ENCODE data around the gene PDZD7.

Gene PDZD7

DNA sequence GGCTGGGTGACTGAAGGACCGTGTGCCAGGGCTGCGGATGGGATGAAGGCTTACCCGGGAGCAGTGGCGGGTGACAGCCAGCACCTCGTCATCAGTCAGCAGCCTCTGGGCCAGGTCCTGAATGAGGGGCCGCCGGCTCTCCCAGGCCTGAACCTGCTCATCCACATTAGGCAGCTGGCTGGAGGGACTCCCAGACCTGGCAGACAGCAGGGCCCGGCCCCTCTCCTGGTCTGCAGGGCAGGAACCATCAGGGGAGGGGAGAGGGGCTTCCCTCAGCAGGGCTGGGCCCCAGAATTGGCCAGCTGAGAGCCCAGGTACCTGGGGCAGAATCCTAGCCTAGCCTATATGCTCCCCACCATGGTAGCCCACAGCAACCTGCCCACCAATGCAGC, 15.4 kb downstream of the PDZD7 start:
- no peak for DNase-seq

- DNase-seq = peak; percentile 88
These were observed 15.9 kb downstream of the PDZD7 start for GRCh38 chr10:101014966-101015581.

DNA sequence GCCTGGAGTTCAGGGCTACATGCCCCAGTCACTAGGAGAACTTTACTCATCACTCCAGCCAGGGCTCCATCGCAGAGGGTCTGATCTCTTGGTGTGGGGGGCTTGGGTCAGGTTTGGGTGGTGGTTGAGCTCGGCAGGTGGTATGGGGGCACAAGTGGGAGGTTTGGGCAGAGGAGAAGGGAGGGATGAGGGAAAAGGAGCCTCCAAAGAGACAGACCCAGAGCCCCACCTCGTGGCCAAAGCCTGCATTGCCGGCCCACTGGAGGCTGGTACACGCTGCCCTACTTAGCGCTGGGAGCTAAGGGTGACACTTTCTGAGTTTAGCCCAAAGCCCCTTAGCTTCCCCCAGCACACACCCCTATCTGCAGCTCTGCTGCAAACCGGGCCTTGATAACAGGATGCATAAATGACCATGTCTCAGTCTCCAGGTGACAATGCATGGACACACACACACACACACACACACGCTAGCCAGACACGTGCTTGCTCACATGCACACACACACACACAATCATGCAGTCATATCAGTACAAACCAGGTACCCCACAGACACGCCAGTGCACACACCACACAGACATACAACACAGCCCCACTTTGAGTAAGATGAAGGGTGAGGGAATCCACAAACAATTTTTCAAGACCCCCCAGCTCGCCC, 16.6 kb downstream of the PDZD7 start:
- peak; percentile 55 for DNase-seq

- DNase-seq = no peak
These were observed 17.5 kb downstream of the PDZD7 start for GRCh38 chr10:101013365-101013825.

DNA sequence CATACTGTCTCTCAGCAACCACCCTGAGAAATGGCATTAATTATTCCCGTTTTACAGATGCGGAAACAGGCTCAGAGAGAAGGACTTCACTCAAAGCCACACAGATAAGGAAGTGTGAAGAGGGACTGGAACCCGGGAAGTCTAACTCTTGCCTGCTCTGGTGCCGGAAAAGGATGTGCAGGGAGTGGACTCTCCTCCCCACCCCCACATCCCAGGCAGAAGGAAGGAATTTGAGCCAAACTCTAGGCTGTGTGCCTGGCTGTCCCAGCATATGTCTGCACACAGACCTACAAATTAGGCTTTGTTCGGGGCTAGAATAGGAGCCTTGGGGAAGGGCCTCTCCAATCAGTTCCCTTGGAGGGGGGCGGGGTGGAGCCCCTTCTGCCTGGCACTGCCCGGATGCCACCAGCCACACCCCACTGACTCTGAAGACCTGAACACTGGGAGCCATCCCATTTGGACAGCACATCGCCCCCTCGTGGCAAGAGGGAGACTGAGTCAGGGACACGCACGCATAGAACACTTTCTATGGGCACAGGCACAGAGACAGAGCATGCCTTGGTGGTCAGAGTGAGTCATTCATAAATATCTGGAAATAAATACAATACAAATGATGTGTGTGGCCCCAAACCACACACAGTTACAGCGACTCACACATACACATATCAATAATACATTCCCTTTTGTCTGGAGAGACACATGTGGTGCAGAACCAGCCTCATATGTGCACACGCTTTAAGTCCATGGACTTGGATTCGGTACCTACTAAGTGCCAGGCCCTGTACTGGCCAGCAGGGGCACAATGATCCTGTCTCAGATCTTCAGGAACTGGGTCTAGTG, 18.2 kb downstream of the PDZD7 start:
- peak; percentile 99 for DNase-seq

GRCh38 chr10:101011517-101012423, 19.2 kb downstream of the PDZD7 start:
- peak; percentile 9 for DNase-seq

DNA sequence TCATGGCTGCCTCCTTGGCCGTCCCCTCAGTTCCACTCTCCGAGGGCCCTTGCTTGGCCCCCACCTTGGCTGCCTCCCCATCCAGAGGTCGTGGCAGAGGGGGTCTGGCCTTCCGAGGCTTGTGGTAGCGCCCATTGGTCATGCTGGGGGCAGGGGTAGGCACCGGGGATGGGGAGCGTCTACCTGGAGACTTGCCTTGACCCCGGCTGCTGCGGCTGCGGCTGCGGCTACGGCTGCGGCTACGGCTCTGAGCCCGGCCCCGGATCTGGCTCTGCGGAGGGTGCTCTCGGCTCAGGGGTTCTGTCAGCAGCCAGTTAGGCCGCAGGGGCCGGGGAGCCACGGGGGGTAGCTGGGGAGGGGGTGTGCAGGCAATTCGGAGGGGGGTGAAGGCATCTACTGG, 20.6 kb downstream of the PDZD7 start:
- DNase-seq = no peak

- DNase-seq = no peak
These were observed 22.0 kb downstream of the PDZD7 start for GRCh38 chr10:101008823-101009423.

DNA sequence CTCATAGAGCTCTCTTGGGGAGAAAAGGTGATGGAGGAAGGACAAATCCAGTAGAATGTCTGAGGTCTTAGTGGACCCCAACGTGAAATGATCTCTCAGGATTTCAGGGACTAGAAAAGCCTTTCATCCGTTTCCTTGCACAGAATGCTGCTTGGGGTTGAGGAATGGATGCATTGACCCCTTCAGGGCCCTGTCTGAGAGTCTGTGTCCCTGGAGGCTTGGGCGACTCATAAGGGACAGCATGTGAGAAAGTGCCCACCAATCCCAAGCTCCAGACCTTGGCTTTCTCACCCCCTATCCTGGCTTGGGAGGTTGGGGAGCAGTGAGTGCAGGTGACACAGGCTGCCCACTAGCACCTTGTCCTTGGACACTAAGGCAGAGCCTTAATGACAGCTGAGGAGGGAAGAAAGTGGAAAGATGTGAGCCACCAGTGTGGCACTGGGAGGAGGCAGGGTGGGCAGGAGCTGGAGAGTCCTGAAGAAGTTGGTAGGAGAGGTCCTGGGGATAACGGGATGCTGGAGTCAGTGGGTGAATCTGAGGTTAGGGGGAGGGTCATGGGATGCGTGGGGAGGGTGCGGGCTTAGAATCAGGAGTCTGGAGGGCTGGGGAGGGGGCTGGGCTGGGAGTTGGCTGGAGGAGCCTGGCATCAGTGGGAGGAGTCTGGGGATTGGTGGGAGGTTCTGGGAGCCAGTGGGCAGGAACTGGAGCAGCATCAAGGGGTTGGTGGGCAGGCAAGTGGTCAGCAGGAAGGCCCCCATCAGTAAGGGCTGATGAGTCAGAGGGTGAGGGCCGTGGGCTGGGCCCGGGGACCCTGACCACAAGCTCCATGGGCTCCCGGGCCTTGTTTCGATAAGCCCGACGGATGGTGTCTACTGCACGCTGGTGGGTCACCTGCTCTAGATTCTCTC, 22.8 kb downstream of the PDZD7 start:
- DNase-seq = no peak

DNA sequence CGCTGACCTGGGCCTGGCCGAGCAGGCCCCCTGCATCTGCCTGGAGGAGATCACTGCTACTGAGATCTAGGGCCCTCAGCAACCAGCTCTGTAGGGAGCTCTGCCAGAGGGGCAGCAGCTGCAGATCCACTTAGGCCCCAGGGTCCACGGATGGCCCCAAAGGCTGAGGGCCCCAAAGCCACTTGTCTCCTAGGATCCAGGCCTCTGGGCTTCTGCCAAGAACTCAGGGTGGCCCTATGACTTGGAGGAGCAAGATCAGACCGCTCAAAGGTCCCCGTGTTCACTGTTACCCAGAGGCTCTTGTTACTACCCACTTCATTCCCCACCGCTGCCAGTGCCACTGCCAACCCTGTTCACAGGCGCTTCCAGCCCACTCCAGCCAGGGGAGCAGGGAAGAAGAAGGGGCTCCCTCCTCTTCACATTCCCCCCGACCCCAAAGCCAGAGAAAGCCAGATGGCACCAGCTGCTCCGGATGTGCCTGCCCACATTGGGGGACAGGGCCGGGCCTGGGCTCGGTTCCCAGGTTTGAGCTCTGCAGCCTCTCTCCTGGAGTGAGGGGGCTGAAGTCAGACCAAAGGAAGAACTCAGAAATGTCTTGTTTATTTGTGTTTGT, 23.7 kb downstream of the PDZD7 start:
- DNase-seq = no peak

GRCh38 chr10:101006593-101007098, 24.3 kb downstream of the PDZD7 start:
- DNase-seq = no peak

GRCh38 chr10:101005869-101006567, 24.9 kb downstream of the PDZD7 start:
- no peak for DNase-seq

DNA sequence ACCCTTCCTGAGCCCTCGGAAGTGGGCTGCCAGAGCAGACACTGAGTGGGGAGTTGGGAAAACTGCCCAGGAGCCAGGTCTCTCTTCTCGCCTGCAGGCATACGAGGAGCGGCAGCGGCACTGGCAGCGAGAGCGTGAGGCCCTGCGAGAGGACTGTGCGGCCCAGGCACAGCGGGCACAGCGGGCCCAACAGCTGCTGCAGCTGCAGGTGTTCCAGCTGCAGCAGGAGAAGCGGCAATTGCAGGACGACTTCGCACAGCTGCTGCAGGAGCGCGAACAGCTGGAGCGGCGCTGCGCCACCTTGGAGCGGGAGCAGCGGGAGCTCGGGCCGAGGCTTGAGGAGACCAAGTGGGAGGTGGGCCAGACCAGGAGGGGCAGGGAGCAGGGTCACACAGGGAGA, 25.6 kb downstream of the PDZD7 start:
- DNase-seq = no peak

DNA sequence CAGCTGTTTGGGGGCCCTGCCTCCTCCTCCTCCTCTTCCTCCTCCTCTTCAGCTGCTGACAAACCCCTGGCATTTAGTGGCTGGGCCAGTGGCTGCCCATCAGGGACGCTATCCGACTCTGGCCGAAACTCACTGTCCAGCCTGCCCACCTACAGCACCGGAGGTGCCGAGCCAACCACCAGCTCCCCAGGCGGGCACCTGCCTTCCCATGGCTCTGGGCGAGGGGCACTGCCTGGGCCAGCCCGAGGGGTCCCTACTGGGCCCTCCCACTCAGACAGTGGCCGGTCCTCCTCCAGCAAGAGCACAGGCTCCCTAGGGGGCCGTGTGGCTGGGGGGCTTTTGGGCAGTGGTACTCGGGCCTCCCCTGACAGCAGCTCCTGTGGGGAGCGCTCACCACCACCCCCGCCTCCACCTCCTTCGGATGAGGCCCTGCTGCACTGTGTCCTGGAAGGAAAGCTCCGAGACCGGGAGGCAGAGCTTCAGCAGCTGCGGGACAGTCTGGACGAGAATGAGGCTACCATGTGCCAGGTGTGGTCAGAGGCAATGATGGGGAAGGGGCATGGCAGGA, 27.2 kb downstream of the PDZD7 start:
- no peak for DNase-seq

DNA sequence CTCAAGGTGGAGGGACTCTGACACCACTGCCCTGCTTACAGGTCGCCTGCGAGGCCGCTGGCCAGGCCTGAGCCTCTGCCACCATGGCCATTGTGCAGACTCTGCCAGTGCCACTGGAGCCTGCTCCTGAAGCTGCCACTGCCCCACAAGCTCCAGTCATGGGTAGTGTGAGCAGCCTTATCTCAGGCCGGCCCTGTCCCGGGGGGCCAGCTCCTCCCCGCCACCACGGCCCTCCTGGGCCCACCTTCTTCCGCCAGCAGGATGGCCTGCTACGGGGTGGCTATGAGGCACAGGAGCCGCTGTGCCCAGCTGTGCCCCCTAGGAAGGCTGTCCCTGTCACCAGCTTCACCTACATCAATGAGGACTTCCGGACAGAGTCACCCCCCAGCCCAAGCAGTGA, 28.5 kb downstream of the PDZD7 start:
- no peak for DNase-seq

DNA sequence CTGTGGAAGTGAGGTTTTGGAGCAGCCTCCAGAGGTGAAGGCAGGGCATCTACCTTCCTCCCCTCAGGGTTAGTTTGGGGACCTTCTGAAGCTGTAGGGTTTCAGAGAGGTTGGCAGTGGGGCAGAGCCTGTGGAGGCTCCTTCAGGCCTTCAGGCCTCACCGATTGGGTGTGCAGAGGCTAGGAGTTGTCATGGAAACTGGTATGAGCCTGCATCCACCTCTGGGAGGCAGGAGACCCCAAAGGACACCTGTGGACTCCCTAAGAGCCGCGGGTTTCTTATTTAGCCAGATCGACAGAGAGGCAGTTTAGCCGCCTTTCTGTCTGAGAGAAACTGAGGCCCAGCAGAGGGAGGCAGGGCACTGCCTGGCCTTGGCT, 29.3 kb downstream of the PDZD7 start:
- DNase-seq = no peak

DNA sequence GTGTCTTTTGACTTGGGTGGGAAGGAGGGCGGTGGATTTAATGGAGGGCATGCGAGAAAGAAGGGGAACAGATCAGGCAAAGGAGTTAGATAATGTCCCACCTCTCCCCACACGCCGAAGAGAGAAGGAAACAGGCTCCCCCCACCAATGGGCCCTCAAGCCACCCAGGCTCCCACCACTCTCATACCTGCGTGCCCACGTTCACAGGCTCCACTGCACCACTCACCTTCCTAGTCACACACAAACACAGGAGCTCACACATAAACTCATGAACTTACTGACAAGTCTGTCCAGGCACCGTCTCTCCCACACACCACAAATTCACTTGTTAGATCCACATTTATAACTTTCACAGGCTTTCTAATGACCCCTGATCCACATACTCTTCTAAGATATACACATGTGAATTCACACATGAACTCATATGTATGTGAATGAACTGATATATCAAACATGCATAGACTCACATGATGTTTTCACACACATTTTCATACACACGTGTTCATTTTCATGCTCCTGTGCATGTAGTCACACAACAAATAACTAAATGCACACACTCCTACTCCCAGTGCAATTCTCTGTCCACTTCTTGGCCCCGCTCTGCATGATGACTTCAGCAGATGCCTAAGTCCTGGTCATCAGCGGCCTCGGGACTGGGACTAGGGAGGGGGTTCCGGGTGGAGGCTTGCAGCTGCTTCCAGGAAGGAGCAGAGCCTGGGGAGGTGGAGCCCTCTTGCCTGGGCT, 29.8 kb downstream of the PDZD7 start:
- peak; percentile 50 for DNase-seq

DNA sequence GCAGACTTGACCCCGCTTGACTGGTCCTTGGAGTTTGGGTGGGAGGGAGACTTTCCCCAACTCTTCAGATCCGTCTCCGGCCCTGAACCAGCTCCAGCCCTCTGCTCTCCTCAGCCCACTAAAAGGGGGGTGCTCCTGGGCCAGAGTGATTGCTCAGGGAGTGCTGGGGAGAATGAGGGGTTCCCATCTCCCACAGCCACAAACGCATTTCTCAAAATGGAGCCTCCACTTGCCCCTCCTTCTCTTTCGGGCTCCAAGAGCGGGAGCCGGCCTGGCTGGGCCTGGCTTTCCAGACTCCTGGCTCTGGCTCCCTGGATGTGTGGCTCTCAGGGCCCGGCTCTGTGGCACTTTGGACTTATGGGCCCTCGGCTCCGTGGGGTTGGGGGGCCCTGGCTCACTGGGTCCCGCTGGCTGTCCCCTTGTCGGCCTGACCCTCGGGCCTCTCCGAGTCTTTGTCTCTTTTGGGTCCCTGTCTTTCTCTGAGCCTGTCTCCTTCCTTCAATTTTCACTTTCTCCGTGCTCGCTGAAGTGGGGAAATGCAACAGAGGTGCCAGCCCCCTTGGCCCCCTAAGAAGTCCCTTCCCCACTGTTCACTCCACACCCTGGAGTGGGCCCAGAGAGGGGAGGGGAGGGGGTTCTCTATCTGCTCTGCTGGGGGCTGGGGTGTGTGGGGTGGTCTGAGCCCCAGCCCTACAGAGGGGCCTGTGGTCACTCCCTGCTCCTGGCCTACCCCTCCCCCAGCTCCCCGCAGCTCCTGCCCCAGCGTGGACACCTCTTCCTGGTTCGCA, 30.6 kb downstream of the PDZD7 start:
- no peak for DNase-seq

All from kidney glomerular epithelial cell (primary cell).